Fibroblast of skin of right quadriceps (primary cell): Measurements from ENCODE around the gene C20orf173.
"Not testable (repeated sequence)": the region's sequence is repeated elsewhere in the genome, so short reads cannot be mapped to it uniquely, and the experiment has no call there.

Source experiments
- DNase-seq: peaks from one replicate; pipeline ENCODE4 v3.0.0-alpha.2; 2013

The C20orf173 gene

DNA sequence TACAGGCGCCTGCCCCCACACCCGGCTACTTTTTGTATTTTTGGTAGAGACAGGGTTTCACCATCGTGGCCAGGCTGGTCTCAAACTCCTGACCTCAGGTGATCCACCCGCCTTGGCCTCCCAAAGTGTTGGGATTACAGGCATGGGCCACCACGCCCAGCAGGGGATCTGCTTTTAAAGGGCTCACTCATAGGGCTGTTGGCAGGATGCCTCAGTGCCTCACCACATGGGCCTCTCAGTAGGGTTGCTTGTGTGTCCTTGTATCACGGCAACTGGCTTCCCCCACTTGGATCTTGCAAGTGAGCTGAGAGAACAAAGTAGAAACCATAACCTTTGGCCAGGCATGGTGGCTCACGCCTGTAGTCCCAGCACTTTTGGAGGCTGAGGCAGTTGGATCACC lies 15.5 kb upstream of the C20orf173 start:
- DNase-seq = peak; percentile 56

- no peak for DNase-seq
Measured at GRCh38 chr20:35544436-35544835, 15.0 kb upstream of the C20orf173 start.

- no peak for DNase-seq
Measured at GRCh38 chr20:35542990-35543389, 13.5 kb upstream of the C20orf173 start.

GRCh38 chr20:35541783-35542662 lies 12.6 kb upstream of the C20orf173 start, which contains the start of gene ERGIC3:
Gene ERGIC3, plus strand, starts transcription at chr20:35542078. Its CDS starts 20 bp downstream, at chr20:35542098.
- DNase-seq = peak; percentile 94

GRCh38 chr20:35541118-35541782 lies 11.8 kb upstream of the C20orf173 start:
- DNase-seq = no peak

DNA sequence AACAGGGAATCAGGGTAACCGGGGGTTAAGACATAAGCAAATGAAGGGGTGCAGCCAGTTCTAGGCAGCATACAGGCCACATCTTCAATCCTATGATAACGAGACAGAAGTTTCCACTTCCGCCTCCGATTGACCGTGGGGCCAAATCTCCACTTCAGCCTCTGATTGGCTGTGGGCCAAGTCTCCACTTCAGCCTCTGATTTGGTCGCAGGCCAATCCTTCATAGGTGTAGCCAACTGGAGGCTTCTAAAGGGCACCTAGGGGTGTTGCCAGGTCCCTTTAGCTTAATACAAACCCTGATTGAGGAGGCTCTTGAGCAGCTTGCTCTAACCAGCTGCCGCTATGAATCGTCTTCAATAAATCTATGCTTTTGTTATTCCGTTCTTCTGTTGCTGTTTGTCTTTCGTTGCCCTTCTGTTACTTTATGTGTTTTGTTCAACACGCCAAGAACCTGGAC lies 10.3 kb upstream of the C20orf173 start:
- no peak for DNase-seq

- no peak for DNase-seq
Measured at GRCh38 chr20:35527122-35527769, 2.2 kb downstream of the C20orf173 start.

GRCh38 chr20:35525639-35526038 lies 3.8 kb downstream of the C20orf173 start:
- DNase-seq = no peak

DNA sequence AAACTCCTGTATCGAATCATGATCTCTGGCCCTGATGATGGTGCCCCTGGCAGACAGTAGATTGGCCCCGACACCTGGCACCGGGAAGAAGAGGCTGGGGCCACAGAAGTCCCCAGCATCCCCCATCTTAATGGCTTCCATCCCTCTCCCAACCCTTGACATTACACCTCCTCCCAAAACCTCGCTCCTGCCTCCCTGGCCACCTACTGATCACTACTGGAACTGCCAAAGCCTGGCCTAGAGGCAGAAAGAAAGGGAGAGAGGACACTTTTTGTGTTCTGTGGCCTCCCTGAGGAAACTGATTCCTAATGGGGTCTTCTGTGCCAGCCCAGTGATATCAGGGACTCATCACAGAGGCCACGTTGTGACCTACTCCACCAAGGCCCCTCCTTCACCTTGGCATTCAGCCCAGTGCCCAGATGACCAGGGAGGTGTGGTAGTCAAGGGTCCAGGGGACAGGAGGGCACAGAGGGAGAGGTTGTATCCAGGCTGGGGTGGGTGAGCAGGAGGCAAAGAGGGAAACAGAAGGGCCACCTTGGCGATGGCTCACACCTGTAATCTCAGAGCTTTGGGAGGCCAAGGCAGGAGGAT lies 6.1 kb downstream of the C20orf173 start:
- DNase-seq = no peak

DNA sequence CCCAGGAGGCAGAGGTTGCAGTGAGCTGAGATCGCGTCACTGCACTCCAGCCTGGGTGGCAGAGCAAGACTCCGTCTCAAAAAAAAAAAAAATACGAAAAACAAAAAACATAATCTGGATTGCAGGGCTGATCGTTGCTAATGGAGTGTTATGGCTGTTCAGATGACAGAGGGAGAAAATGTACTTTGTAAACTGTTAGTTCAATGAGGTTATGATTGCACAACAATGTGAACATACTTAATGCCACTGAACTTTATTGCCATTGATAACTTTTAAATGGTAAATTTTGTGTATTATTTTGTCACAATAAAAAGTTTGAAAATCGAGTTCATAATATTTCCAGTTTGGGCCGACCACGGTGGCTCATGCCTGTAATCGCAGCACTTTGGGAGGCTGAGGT lies 10.5 kb downstream of the C20orf173 start:
- DNase-seq = no peak

- not testable (repeated sequence) for DNase-seq
Measured at GRCh38 chr20:35517767-35518166, 11.7 kb downstream of the C20orf173 start.

DNA sequence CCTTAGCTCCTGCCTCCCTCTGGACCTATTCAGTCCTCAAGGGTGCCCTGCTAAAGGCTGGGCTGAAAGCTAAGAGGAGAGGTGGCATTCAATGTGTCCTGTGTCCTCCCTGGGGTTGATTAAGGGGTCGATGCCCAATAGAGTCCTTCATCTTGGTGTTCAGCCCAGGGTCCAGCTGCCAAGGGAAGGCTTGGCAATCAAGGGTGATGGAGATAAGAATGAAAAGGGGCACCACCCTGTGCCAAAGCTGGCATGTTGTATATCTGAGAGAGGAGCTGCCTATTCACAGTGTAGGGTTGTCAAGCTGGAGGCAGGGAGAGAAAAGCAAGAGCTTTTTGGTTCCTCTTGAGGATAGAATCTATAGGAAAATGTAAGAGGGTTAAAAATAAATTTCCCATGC lies 12.3 kb downstream of the C20orf173 start:
- DNase-seq = no peak

GRCh38 chr20:35515949-35516645 lies 13.4 kb downstream of the C20orf173 start:
- DNase-seq = peak; percentile 74

- no peak for DNase-seq
Measured at GRCh38 chr20:35515341-35515740, 14.1 kb downstream of the C20orf173 start.

DNA sequence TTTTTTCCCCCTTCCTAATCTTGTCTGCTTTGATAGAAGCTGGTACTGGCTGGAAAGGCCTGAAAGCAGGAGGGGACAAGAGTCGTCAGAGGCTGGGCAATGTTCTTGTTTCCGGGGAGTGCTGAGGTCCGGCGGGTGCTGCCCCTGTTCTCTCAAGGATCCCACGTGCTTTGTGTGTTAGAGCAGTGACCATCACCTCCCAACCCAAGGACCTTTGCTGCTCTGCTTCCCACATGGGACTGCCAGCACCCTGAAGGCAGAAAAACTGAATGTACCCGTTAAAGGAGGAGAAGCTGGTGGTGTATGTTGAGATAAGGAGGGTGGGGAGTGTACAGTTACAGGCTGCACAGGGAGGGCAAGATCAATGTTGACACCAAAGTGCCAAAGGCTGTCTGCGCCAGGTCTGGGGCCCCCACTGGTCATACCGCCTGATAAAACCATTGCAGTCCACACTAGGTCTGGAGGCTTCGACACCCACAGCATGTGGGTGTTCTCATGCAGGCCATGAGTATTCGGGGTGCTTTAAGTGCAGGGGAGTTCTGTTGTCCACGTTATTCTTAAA lies 15.0 kb downstream of the C20orf173 start:
- DNase-seq = no peak

DNA sequence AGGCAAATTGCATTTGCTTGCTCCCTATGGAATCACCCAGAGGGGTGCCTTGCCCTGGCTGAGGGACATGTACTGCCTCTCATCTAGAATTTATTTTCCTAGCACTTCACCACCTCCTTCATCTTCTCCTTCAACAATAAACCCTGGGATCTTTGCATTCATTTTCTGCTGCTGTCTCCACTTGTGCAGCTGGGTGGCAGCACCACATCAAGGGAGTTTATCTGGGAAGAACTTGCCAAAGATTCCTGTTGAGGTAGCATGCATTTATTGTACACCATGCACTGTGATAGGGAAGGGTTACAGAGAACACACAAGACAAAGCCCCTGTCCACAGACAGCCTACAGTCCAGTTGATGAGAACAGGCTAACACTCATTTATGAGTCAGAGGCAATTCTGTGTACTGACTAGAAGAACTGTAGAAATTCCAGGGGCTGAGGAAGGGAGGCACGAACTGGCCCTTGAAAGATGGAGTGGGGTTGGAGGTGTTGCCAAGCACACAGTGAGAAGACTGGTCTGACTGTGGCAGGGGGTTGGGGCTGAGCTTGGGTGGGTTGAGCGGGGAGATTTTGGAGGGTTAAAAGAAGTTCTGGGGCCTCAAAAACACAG lies 17.5 kb downstream of the C20orf173 start:
- peak; percentile 36 for DNase-seq

DNA sequence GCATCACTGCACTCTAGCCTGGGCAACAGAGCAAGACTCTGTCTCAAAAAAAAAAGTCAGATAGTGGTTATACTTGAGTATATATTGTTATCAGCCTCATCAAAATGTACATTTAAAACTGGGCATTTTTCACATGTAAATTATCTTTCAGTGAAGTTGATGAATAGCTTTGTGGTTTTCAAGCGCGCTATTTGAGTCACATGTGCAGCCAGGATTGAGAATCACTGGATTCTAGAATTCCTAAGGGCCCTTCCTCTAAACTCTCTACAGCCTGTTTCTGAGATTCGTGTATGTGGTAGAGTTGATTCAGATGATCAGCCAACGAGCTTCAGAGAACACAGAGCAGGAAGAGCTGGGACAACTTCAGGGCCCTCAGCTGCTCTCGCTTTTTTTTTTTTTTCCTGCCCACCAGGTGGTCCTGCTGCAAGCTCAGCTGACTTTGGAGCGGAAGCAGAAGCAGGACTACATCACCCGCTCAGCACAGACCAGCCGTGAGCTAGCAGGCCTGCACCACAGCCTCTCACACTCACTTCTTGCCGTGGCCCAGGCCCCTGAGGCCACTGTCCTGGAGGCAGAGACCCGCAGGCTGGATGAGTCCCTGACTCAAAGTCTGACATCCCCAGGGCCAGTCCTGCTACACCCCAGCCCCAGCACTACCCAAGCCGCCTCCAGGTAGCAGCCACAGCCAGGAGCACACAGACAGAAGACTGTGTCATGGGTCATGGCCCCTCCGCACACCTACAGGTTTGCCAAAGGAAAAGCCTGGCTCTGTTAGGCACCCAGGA lies 18.3 kb downstream of the C20orf173 start:
- peak; percentile 37 for DNase-seq

- DNase-seq = no peak
Measured at GRCh38 chr20:35508493-35509218, 20.8 kb downstream of the C20orf173 start.

DNA sequence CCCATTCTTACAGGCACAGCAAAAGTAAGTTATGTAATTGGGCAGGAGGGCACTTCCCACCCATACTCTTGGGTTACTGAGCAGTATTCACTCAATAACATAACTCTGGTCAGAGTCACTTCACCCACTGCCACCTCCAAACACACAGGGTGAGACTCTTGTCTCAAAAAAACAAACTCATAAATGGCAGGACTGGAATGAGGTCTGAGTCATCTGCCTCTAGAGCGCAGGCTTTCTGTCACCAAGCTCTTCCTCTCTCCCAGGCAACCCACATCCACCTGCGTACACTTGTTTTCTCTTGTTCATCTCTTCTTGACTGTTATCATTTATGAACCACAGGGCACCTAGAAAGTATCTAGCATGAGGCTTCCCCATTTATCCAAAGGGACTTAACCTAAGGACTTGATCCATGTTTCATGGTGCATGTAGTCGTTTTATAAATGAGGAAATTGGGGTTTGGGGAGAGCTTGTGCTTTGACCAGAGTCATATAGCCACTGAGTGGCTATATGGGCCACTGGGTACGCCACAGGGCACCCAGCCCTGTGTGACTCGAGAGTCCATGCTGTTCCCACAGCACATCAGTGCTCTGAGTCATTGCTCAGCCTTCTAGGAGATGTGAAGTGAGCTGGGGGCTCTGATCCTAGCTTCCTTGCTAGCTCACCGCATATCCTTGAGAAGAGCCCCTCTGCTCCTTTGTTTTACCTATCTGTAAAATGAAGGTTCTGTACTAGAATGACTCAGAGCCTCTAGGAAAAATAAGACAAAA lies 22.4 kb downstream of the C20orf173 start:
- DNase-seq = no peak
